NCI-H2029 treated with DMSO at 0.1 percent for 48 hours (cell line): ENCODE data around the gene DNAH11.
"Not testable (repeated sequence)": the region's sequence is repeated elsewhere in the genome, so short reads cannot be mapped to it uniquely, and the experiment has no call there.

Source experiments
- DNase-seq: peaks from one replicate; lab custom pipeline; 2025; lab: John Stamatoyannopoulos, UW

Gene DNAH11

DNA sequence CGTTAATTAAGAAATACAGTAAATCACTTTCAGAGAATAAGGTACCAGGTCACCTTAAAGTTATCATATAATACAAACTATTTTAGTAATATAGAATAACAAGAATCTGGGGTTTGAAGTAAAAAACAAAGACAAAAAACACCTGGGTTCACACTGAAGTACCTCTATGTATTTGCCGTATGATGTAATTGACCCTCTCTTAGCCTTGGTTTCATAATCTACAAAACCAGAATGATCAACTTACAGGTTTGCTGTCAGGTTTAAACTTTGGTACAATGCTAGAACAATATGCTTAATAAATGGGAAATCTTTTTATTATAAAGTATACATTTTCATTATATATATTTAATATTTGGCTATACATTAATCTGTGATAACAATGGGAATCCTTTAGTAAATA is 344.5 kb downstream of the DNAH11 start:
- no peak for DNase-seq

DNA sequence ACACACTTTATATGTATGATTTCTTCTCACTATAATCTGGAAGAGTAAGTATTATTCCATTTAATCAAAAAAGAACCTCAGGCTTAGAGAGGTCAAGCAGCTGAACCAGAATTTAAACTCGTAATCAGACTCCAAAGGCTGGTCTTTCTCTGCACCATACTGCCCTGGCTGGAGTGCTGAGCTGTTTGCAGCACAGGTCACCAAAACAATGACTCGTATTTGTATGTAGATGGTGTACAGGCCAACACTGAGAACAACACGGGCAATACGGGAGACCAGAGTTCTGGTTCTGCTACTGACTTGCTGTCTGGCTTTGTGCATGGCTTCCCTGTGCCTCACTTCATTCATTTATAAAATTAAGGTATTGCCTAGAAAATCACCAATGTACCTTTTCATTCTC is 344.9 kb downstream of the DNAH11 start:
- DNase-seq, result no peak

DNA sequence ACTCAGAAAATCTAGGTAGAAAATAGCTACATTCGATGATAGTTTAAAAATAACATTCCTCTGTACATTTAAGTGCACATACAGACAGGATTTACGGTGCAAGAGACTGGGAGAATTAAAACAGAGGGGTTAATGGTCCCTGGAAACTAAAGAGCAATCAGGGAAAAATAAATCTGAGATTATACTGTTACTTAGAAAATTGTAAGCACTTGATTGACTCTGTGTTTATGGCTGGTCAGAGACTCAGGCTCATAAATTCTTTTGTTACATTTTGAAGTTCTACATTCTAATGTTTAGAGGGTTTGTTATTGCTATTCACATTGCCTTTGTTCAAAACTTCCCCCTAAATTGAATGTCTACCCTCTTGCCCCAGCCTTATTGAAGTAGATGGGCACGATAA is 348.5 kb downstream of the DNAH11 start:
- no peak for DNase-seq

DNA sequence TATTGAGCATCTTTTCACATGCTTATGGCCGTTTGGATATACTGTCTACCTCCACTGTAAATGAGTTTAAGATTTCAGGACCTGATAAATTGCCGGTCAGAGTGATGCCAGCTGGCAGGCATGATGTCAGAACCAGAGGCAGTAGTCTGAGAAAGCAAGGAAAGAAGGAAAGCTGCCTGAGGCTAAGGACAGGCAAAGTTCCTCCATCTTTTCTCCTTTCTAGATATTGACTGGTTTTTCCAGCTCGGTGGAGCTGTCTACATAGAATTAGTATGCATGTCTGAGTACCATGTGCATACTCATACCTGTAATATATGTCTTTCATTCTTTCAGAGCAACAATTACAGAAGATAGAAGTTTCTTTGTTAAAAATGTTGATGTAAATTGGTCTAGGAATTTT is 350.6 kb downstream of the DNAH11 start:
- no peak for DNase-seq

DNA sequence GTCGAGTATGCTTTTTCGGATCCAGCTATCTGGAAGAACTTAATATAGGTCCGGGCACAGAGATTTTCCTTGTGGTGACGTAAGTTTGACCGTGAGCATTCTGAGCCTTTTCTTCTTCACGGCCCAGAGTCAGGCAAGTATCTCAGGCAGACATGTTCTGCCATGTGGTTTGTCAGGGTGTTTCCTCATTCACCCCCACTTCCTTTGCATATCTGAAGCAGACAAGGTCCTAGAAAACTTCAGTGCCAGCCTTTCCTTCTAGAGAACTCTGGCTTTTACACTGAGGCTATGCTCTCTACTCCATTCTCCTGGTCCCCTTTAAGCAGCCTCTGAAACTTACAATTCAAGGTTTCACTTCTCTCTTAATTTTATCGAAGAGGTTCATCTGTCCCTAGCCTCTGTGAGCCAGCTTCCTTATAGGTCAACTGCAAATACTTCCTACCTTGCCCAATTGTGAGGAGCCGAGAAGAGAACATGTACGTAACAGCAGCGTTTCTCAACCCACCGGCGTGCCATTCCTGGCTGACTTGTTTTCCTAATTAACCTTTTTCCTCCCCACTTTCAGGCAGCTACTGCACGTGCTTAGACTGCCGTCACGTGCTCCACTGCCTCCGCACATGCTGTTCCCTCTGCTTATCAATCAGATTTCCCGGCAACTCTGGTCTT is 355.6 kb downstream of the DNAH11 start:
- no peak for DNase-seq

DNA sequence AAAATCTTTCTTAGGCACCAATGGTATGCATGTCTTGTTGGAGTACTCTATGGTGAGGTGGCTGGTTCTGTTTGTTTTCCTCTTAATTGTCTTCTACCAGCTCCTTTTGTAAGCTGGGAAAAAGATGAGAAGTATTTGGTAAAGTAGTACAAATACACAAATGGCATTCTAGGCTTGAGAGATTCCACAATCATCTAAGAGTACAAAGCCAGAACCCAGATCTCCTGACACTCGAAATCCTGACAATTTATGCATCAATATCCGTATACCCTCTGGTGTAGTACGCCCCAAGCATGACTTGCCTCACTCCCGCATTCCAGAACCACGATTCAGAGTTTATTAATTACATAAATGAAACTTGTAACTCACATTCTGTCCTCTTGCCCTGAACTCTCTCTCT is 359.4 kb downstream of the DNAH11 start:
- no peak for DNase-seq

DNA sequence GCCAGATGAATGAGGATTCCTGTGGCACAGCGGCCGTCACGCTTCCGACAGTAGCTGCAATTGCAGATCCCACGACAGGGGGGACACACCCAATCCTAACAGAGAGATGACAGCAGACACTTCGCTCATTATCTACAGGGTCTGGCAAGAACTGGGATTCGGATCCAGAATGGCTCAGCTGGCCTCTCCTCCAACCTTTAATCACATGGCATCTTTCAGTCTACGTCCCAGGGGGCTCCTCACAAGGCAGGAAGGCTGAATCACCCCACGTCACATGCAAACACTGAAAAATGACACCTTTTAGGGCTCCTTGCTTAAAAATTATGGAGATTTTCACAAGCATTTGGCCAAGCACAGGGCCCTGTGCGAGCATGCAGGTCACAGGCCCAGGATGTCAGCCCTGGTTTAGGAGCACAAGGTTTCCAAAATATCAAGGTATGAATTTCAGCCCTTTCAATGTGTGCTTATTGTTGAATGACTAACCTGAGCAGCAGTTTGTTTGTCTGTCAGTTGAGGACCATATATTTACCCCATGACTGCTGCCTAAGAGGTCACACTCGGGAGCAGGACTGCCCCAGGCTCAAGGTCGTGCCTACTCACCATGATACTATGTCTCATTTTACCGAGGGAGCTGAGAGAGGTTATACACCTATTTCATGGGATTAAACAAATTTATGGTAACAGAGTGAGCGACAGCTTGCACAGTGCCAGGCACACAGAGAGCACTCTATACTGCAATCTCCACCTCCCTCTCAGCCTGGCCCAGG is 360.4 kb downstream of the DNAH11 start:
- DNase-seq, result no peak

DNA sequence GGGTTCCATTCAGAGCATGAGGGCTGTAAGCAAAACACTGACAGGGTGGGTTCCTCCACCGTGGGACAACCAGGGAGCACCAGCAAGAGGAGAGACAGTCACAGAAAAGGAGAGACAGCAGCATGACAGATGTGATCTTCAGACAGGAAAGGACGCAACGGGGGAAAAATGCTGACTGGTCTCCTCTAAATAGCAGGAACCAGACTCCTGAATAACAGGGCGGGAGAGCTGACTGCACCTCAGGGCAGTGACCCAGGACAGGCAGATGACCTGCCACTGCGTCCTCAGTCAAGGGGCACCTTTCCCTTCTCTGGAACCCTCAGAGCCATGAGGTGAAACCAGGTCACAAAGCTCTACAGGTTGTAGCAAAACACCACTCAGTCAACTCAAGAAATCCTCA is 365.9 kb downstream of the DNAH11 start:
- DNase-seq, result no peak

DNA sequence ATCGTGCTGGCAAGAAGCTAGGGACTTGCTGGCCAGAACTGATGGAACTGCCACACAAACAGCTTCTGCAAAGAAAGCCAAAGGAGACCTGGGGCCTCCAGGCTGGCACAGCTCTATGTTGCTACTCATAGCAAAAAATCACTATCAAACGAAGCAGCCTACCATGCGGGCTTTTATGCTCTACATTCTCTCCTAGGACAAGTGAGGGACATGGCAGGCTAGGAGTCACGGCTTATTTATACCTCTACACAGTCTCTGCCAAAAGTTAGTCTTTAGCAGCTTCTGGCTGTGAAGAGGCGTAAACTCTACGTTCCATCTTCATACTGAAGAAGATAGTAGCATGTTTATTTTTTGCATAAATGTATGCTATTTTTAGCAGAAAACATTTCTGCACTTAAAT is 367.4 kb downstream of the DNAH11 start:
- no peak for DNase-seq

DNA sequence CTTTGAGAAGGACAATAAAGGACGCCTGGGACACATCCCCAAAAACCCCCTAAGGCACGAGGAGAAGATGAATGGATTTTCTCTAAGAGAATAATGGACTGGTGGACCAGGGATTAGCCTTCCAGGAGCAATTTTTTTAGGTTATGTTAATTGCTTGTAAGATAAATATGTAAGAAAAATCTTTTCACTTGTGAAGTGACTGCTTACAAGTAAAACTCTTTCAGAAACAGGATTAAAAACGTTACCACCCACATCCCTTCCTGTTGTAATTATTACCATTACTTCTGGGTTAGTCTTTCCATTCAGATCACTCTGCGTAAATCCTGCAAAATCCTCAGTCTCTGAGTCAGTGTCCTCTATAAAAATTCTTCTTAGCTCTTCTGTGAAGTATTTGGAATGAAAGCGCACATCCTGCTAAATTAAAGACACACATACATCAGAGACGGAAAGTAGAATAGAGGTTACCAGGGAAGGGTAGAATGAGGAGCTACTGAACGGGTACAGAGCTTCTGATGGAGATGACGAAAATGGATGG is 368.6 kb downstream of the DNAH11 start:
- DNase-seq, result no peak

DNA sequence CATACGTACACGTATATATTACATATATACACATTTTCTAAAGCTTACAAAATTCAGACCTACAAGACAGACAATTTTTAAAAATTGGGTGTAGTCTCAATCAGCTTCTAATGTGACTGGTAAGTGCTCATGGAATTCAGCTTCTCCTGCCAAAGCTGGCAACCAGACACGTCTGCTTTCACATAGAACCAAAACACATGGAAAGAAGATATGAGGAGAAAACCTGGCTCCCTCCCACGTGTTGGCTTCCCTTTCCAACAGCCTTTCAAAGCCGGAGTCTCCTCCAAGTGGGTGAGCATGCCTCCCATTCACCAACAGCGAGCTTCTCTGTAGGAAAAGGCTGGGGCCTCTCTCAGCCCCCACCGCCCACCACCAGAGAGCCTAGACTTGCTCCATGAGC is 369.5 kb downstream of the DNAH11 start:
- no peak for DNase-seq

DNA sequence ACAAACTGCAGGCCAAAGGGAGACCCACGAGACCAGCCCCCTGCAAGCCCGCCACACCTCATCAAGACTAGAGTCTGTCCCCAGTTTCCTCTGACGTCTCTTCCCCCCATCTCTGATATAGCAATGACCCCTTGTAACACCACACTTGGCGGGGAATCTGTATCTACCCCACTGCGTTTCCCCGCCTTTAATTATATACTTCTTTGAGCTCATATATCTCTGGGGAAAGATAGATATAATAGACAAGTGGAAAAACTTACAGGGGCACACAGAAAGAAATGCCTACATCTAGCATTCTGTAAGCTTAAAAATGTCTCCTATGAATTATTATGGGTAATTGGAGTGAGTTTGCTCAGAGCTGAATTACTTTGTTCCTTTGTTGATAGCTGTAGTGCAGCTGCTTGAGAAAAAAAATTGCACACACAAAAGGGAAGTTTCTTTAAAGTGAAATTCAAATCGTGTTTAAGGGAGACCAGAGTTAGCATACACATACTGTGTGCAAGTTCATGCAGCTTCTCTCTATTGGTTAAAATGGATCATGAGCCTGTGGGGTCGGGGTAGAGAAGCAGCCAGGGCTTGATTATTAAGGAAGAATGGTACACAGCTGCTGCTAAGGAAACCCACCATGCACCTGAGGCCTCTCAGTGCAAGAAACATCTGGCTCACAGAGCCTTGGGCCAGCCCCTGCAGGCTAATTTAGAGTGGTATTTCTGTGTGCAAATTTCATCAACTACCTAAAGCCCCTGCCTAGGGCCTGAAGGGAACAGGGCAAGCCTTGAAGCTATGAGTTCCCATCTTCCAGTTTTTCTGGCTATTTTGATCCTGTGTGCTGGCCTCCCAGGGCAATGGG is 370.3 kb downstream of the DNAH11 start:
- DNase-seq, result no peak

DNA sequence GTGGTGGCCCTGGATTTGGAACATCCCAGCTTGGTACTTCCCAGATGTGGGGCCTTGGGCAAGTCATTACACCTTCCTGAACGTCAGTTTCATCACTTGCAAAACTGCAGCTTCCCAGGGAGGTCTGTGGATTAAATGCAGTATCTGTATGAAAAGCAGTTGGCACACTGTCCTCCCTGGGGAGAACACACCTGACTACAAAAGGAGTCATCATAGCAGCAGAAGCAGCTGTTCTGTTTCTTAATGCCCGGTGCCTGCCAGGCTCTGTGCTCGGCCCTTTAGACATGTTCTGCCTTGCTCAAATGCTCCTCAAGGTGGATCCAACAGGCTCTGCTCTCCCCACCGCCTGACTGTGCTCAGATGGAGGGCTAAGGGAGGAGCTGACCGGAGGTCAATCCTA is 371.8 kb downstream of the DNAH11 start:
- no peak for DNase-seq

DNA sequence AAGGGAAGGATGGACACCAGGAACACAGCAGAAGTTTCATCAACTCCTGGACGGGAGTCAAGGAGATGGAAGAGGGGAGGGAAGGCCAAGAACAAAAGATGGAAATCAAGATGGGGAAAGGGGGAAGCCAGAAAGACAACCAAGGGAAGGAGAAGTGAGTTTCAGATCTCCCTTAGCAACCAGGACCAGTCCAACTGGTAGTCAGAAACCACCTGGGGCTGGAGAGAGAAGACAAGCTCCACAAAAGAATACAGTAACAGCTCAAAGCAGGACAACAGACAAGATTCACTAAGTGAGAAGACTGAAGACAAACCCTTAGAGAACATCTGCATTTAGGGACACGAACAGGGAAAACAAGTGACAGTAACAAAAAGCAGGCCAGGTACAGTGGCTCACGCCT is 372.3 kb downstream of the DNAH11 start:
- DNase-seq, result no peak

DNA sequence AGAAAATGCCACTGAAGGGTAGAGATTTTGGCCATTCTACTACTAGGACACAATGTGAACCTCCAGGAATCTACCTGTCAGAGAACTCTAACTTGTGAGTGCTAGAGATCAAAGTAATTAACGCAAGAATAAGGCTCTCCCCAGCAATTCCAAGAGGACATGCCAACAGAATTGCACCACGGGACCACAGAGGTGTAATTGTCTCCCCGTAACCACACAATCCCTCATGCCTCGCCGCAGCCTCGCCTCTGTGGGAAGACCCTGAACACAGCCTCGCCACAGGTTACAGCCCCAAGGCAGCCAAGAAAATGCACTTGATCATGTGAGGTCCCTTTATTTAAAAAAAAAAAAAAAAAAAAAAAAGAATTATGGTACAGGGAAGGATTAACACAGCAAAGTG is 373.3 kb downstream of the DNAH11 start:
- DNase-seq, result no peak

DNA sequence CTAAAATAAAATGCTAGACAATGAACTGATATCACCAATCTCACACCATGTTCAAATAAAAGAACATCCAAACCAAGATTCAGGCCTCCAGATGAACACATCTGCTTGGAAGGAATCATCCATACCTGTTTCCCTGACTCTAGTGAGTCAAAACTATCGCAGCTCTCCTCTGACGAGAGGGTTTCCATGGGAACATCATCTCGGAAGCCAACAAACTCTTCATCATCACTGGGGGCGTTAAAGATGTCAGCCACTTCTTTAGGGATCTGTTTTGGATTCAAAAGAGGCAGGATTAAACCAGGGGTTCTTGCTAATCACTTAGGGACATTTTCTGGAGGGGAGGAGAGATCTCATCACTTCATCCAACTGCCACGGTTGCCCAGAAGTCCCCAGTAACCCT is 373.8 kb downstream of the DNAH11 start:
- DNase-seq, result no peak

DNA sequence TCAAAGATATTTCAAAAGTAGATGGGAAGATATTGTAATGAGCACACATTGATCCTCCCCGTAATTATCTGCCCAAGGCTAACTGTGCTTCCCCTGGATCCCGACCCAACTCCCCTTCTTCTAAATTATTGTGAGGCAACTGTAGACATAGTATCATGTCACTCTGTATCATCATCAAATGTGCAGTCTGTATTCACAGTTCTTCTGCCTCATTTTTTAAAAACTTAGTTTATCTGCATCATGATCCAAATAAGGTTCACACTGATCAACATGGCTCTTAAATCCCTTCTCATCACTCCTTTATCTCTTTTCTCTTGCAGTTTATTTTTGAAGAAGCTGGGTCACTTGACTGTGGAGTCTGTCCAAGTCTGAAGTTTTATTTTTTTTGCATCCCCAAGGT is 375.4 kb downstream of the DNAH11 start:
- DNase-seq, result no peak

DNA sequence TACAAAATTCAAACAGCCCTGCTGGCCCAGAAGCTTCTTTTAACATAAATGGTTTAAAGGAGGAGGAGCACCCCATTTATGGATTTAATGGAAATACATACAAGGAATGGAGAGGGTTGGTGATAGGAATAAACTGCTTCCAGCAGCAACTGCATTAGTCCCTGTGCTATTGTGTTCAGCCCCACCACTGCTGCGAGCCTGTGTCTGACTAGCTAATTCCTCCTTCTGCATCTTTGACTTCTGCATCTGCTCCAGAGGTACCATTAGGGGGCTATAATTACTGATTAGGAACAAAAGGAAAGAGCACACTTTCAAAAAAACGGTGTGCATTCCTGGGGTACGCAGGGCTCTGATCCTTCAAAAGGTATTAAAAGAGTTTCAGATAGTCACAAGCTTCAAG is 378.1 kb downstream of the DNAH11 start:
- DNase-seq, result no peak

DNA sequence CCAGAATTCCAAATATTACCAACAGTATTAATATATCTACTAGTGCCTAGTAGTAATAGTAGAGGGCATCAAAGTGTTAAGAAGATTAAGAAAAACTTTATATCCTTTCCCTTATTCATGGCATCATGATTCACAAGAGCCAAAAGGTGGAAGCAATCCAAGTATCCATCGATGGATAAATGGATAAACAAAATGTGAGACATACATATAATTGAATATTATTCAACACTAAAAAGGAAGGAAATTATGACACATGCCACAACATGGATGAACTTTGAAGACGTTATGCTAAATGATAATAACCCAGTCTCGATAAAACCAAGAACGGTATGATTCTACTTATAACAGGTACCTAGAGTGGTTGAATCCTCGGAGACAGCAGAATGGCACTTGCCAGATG is 379.8 kb downstream of the DNAH11 start:
- no peak for DNase-seq

DNA sequence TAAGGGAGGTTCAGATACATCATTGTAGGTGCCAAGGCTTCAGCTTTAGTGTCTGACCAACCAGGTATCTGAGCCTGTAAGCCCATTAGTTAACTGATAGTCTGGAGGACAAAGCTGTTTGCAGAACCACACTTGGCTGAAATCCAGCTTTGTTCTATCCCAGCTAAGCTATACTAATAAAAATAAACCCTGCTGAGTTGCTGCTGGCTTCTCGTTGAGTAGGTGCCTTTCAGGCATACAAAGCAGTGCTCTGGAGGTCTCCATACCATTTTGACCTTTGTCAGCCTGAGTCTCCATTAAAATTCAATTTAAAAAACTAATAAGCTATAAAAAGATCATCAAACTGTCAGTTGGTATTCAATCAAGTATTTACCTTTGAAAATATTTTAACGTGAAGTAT is 380.8 kb downstream of the DNAH11 start:
- peak; percentile 68 for DNase-seq

DNA sequence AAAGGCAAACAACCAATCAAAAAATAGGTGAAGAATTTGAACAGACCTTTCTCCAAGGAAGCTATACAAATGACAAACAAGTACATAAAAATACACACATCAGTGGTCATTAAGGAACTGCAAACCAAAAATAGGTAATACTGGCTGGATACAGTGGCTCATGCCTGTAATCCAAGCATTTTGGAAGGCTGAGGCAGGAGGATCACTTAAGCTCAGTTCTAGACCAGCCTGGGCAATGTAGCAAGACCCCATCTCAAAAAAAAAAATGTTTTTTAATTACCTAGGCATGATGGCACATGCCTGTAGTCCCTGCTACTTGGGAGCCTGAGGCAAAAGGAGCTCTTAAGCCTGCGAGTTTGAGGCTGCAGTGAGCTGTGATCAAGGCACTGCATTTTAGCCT is 383.6 kb downstream of the DNAH11 start:
- DNase-seq, result no peak

DNA sequence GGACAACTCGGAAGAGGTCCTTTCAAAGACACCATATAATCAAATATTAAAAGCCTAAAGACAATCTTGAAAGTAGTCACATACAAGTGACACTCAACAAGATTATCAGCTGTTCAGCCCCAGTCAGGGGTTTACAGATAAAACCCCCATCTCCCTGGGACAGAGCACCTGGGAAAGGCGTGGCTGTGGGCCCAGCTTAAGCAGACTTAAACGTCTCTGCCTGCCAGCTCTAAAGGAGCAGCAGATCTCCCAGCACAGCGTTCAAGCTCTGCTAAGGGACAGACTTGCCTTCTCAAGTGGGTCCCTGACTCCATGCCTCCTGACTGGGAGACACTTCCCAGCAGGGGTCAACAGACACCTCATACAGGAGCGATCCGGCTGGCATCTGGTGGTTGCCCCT is 384.9 kb downstream of the DNAH11 start:
- no peak for DNase-seq

DNA sequence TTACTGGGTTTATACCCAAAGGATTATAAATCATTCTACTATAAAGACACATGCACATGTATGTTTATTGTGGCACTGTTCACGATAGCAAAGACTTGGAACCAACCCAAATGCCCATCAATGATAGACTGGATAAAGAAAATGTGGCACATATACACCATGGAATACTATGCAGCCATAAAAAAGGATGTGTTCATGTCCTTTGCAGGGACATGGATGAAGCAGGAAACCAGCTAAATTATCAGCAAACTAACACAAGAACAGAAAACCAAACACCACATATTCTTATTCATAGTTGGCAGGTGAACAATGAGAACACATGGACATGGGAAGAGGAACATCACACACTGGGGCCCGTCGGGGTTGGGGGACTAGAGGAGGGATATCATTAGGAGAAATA is 390.5 kb downstream of the DNAH11 start:
- not testable (repeated sequence) for DNase-seq
